Tongue (tissue), 2 donors: Measurements from ENCODE around the gene OGT. TPM values are rescaled to one million over a fixed set of nuclear protein-coding genes. Genes with fewer than 3 reads are reported as not detected.
"Not testable (repeated sequence)": the region's sequence is repeated elsewhere in the genome, so short reads cannot be mapped to it uniquely, and the experiment has no call there.

Experiments used
- DNase-seq: peaks from one replicate; pipeline ENCODE4 v3.0.0-alpha.2; 2015
- total RNA-seq: library from RNA; depleted of rRNA; stranded (reverse); fragments of >200 nt; gene quantifications from one replicate; pipeline ENCODE4 v1.2.3, GENCODE V29; 2014

OGT gene
- total RNA-seq, 1 donor from 2014 or later = 194 TPM

DNA sequence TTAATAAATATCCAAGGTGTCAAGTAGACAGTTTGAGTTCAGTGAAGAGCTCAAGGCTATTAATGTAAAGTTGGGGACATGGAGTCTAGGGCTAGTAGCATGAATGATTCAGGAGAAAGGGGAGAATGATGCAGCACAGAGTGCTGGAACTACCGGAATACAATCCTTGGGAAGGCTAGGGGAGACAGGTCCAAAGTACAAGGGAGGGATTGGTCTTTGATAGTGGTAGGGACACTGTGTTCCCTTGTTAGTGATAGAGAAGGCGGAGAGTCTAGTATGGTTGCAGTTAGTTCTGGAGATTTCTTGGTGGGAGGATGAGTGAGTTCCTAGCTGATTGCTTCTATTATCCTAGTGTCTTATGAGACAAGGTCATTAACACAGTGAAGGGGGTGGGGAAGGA is 54.0 kb downstream of the OGT start:
- no peak for DNase-seq

DNA sequence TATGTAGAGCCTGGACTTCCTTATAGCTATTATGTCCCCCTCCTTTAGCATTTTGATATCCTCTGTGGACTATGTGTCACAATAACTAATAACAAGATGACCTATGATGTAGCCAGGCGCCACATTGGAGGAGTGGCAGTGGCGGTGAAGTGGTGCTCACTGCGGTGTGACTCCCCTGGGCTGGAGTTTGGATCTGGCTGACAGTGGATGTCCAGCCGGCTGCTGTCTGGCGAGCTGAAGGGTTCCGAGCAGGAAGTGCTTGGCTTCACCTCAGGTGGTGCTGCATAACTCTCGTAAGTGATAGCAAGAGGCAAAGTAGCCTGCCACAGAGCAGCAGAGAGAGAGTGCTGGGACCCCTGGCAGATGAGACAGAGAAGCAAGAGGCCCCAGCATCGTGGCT is 60.3 kb downstream of the OGT start:
- not testable (repeated sequence) for DNase-seq

DNA sequence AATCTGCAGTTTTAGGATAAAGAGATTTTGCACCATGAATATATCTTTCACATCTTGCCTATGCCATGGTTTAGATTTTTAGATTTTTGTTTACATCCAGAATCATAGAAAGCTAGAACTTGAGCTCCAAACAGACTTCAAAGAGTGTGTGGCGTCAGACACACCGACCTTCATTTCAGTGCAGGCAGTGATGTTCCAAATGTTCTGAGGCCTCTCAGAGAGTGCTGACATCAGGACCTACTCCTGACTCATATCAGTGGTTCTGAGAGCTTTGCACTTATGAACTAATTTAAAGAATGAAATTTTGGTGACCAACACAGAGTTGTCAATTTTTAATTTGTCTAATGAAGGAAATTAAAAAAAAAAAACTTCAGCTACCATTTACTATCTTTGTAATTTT is 67.1 kb downstream of the OGT start:
- DNase-seq = no peak

DNA sequence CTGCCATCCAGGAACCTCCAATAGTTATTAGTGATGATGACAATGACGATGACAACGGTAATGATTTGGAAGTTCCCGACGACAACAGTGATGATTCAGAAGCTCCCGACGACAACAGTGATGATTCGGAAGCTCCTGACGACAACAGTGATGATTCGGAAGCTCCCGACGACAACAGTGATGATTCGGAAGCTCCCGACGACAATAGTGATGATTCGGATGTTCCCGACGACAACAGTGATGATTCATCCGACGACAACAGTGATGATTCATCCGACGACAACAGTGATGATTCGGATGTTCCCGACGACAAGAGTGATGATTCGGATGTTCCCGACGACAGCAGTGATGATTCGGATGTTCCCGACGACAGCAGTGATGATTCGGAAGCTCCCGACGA is 70.7 kb downstream of the OGT start:
- no peak for DNase-seq

DNA sequence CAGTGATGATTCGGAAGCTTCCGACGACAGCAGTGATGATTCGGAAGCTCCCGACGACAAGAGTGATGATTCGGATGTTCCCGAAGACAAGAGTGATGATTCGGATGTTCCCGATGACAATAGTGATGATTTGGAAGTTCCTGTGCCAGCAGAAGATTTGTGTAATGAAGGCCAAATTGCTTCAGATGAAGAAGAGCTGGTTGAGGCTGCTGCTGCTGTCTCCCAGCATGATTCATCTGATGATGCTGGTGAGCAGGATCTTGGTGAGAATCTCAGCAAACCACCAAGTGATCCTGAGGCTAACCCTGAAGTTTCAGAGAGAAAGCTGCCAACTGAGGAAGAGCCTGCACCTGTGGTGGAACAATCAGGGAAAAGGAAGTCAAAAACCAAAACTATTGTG is 71.2 kb downstream of the OGT start:
- DNase-seq = no peak

DNA sequence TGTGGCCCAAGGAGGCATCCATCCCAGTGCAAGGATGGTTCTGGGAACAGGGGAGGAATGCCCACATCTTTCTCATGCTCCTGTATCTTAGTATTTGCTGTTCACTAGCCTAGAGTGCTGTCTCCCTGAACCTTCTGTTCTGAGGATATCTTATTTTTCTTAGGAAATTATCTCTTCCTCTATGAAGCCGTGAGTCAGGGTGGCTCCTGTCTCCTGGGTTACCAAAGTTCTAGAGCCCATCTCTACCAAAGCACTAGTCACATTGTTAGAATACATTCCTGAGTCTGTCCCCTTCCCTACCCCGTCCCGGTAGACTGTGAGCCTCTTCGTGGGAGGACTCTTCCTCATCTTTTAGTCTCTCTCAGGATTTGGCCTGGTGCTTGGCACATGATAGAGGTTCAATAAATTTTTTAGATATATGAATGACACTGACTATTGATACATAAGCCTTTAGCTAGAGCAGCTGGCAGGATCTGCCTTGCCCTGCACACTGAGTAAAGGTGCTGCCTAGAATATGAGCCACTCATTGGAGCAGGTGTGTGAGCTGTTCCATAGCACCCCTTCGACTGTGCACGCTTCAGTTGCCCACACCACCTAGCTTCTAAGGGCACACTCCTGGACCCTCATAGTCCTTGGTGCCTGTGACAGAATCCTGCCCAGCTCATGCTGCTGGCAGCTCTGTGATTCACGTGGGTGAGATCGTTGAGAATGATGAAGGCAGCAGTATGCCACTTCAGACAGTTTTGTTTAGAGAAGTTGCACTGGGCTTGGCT is 72.1 kb downstream of the OGT start:
- no peak for DNase-seq

DNA sequence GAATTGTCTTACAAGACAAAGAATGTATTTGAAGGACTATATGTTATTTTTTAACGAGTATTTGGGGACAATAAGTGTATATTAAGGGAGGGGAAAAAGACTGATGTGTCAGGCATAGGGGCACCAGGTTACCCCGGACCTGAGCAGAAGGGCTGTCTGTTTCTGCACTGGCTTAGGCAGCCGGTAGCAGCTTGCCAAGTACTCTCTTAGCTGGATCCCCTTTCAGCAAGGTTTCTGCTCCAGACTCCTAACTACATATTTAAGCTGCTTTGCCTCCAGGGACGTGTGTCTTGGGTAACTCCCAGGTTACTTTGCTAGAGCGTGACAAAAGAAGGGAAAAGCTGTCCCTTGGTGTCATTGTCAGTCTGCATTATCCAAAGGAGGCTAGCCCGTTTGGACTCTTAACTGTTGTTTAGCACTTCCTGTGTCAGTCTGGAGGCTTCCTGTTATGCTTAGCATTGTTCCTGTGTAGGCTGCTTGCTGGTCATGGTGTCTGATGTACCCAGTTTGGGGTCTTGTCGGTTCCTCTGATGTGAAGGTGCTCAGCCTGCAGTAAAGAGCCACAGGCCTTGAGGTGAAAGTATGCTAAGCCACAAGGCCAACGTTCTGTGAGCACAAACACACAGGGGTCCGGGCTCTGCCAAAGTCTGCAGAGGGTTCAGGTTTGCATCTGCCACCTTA is 73.8 kb downstream of the OGT start:
- DNase-seq = no peak

DNA sequence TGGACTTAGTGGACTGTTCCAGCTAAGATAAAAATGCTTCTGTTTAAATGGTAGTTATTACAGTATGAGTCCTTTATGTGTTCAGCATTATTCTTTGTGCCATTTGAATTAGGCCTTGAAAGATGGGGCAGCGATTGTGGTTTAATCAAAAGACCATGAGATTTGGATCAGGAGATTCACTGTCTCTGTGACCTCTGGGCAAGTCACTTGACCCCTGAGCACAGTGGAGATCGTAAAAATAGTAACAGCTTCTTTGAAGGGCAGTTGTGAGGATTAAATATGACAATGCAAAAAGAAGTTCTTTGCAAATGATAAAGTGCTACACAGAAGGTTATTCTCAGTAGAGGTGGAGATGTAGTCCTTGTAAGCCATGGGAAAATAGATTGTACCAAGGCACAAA is 74.6 kb downstream of the OGT start:
- DNase-seq = no peak

DNA sequence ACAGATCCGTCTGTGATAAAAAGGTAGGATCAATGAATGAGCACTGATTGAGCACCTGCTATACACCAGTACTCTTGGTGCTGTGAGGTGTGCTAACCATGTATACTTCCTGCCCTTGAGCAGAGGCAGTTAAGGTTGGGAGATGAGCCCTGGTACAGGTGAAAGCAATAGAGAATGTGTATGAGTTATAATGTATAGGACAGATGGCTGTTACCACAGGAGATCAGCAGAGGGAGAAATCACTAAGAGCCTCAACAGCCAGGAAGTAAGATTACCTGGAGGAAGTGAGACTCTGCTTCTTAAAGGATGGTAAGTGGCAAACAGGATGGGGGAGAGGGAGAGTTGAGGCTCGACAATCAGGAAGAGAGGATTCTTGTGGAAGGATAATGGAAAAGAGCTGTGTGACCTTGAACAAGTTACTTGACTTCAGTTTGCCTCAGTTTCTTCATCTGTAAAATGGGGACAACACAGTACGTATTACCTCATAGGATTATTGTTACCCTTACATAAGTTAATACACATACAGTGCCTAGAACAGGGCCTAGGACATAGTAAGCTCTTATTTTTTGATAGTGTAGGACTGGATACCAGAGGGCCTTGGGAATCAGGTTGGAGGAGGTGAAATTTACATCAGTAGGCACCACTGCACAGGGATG is 76.3 kb downstream of the OGT start:
- no peak for DNase-seq

DNA sequence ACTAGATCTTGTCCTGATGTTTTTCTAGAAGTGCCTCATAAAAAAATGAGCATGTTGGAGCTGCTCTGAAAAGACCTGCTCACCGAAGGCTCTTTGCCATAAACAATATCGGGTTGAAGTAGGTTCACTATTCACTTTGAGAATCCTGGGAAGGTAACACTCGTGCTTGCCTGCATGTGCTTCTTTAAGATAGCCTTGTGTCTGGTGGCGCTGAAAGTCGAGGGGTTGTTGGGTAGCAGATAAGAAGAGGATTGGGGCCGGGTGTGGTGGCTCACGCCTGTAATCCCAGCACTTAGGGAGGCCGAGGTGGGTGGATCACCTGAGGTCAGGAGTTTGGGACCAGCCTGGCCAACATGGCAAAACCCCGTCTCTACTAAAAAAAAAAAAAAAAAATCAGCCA is 78.8 kb downstream of the OGT start:
- DNase-seq = not testable (repeated sequence)

DNA sequence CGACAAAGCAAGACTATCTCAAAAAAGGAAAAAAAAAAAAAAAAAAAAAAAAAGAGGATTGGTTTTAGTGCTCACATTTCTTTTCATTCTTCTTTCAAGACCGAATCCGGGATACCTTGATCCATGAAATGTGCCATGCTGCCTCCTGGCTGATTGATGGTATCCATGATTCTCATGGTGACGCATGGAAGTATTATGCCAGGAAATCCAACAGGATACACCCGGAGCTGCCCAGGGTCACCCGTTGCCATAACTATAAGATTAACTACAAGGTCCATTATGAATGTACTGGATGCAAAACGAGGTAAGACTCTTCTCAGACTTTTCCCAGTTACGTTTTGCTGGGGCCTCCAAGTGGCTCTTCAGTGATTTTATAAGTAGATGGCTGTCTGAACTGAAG is 79.4 kb downstream of the OGT start:
- DNase-seq = no peak

DNA sequence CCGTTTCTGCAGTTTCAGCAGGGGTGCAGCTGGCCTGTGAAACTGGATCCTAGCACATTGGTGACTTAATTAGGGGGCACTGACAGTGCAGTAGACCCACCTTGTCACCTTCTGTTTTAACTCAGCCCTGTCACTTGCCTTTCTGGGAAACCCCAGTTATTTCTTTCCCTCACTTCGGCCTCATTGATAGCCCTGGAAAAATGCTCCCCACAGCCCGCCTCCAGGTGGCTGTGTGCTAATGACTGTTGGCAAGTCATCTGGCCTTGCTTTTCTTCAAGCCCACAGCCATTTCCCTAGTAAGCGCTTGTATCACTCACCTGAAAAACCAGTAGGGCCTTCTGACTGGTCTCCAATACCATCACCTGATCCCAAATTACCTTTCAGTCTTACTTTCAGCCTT is 82.2 kb downstream of the OGT start:
- no peak for DNase-seq

DNA sequence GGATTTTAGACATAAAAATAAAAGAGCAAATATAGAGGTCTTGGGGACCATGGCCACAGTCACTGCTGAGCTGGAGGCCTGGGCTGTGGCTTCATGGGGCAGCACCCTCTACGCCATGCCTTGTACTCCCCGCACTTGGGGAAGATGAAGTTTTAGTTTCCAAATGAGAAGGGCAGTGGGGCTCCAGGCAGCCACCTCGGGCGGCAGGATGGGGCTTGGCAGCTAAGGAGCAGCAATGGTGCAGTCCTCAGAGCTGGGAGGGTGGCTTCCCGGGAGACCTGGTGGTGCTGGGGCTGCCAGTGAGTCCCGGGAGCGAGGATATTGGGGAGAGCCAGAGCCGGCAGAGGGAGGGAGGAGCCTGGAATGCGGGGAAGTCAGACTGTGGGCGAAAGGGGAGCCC is 83.0 kb downstream of the OGT start:
- no peak for DNase-seq

DNA sequence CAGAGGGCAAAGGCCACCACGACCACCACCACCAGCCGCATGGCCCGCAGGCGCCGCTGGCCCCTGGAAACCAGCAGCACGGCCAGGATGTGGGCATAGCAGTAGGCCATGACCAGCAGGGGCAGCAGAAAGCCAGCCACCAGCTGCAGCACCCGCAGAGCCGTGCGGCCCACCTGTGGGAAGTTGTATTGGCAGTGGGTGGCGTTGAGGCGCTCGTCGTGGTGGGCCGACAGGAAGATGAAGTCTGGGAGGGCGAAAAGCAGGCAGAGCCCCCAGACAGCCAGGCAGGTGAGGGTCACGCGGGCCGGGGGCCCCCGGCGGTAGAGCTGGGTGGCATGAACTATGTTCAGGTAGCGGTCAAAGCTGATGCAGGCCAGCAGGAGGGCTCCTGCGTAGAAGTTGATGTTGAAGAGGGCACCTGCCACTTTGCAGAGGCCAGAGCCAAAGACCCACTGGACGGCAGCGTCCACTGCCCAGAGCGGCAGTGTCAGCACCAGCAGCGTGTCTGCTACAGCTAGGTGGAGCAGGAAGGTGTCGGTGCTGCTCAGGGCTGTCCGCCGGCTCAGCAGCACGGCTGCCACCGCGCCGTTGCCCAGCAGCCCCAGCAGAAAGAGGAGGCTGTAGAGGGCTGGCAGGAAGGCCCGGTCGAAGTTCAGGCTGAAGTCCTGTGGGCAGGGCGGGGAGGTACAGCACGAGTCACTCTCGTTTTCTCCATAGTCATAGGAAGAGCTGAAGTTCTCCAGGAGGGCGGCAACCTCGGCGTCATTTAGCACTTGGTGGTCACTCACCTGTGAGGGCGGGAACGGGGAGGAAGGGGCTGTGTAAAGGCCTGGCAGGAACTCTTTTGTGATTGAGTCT is 84.0 kb downstream of the OGT start:
- no peak for DNase-seq

DNA sequence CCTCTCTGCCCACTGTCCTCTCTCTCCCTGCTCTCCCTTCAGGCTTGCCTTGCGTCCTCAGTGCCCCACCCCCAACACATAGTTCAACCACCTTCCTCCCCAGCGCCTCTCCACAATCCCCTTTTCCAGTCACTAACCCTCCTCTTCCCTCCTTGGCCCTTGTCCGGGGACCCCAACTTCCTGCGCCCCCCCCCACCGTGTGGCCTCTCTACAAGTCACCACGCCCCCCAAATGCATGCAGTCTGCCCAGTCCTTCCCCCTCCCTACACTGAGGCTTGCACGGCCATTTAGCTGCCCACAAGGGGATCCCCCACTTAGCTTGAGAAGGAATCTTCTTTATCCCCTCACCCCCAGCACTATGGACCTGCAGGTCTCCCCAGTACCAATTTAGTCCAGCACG is 84.8 kb downstream of the OGT start:
- DNase-seq = no peak

DNA sequence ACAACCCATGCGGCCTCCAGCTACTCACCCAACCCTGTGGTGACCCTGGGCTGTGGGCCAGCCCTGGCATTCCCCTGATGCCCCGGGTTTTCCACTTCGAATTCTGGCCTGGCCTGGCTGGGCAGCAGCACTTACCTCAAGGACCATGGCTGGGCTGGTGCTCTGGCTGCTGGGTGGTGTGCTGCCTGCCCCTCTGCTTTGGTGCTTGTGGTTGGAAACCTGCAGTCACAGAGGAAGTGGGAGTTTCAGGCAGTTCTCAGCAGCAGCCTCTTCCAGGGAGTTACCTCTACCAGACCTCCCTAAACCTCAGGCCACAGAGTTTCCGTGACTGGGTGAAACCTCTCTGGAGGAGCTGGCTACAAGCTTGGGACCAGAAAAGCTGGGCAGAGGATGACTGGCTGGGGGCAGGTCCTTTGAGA is 85.4 kb downstream of the OGT start, which contains the start of gene CXCR3:
TSS of gene CXCR3 (minus strand) at position 209 of the 419 bp plus-strand sequence. CDS start at position 147, 62 bp downstream.
- no peak for DNase-seq

DNA sequence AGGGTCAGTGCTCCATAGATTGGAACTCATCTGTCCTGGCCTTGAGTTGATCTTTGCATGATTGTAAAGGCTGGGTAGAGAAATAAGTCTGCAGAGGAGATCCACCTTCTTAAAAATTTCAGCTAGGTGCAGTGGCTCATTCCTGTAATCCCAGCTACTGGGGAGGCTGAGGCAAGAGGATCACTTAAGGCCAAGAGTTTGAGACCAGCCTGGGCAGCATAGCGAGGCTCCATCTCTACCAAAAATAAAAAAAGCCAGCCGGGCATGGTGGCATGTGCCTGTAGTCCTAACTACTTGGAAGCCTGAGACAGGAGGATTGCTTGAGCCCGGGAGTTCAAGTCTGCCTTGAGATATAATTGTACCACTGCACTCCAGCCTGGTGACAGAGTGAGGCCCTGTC is 85.9 kb downstream of the OGT start:
- no peak for DNase-seq

DNA sequence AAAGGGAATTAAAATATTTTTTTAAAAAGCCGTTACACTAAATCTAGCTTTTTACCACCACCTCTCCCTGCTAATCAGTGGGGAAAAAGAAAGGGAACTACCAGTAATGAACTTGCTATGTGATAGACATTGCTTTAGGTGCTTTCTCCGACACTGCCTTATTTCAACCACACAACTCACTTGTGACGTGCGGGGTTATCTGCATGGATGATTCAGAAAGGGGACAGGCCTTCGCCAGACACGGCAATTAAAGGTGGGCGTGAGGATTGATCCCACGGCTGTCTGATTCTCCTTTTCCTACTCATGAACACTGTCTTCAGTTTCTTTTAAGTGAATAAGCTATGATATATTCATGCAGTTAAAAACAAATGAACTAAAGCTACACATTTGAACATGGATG is 86.3 kb downstream of the OGT start:
- DNase-seq = no peak

DNA sequence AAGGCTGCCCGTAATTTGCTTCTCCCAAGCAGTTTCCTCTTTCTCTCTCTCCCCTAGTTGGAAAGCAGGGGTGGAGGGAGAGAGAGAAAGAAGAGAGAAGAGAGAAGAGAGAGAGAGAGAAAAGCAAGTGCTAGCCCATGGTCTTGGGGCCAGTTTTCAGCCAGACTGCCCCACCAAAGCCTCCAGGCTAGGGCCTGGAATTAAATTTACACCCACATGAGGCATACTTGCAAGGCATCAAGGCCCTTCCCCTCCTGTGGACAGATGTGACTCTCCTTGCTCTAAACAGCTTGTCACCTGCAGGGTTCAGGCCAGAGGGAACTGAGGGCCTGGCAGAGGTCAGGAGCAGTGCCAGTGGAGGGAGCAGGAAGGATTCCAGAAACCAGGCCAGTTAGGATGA is 87.1 kb downstream of the OGT start:
- DNase-seq = no peak

DNA sequence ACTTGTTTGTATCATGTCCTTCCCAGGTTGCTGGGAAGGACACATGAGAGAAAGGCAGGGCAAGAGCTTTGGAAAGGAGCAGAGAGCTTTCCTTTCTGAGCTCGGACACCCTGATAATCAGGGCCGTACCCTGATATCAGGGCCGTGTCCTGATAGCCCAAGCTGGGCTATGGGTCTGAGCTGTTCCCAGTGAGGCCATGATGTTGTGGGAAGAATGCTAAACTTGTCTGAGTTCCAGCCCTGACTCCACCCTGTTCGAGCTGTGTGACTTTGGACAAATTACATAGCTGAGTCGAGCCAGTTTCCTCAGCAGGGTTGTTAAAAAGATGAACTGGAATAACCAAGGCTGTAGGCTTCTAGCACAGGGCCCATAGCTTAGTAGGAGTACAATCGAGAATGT is 88.7 kb downstream of the OGT start:
- no peak for DNase-seq

DNA sequence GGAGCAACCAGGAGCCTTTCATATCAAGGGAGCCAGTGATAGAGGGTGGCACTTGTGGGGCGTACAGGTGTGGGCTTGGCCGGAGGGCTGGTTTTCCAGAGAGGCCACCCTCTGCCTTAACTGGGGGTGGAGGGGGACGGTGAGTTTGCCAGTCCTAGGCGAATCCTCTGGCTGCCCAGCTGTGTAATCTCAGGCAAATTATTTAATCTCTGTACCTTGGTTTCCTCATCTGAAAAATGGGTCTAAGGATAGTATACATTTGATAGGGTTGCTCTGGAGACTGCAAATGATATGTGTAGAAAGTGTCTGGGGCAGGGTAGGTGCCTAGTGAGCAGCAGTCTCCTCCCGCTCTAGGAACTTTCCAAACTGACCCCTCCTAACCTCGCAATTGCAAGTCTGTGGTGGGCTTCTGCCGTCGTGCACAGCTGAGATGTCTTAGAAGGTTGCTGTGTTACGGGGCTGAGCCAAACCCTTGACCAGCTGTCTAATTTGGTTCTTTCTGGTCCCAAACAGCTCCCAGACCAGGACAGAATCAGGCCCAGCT is 89.2 kb downstream of the OGT start:
- no peak for DNase-seq
